Stimulated activated CD8-positive, alpha-beta memory T cell treated with anti-CD3 and anti-CD28 coated beads, Interleukin-12 subunit alpha, Interleukin-12 subunit beta, amount 100 ng/mL, for 4 hours (primary cell): ENCODE measurements around the gene SPEN.

ENCODE experiments used
- DNase-seq: peaks from one replicate; pipeline ENCODE4 v3.0.0-alpha.2; 2020; ENCODE audit warnings: low read depth

SPEN gene

DNA sequence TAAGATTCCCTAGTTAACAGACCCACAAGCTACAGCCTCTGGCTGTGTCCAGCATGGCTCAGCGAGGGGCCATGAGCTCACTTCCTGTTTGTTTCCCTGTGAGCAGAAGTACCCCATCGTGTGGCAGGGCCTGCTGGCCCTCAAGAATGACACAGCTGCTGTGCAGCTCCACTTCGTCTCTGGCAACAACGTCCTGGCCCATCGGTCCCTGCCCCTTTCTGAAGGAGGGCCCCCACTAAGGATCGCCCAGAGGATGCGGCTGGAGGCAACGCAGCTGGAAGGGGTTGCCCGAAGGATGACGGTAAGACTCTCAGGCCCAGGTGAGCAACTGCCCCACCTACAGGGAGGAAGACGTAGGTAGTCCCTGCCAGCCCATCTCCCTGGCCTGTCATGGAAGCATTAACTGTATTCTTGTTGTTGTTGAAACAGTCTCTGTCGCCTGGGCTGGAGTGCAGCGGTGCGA is 90.2 kb downstream of the SPEN start:
- no peak for DNase-seq

DNA sequence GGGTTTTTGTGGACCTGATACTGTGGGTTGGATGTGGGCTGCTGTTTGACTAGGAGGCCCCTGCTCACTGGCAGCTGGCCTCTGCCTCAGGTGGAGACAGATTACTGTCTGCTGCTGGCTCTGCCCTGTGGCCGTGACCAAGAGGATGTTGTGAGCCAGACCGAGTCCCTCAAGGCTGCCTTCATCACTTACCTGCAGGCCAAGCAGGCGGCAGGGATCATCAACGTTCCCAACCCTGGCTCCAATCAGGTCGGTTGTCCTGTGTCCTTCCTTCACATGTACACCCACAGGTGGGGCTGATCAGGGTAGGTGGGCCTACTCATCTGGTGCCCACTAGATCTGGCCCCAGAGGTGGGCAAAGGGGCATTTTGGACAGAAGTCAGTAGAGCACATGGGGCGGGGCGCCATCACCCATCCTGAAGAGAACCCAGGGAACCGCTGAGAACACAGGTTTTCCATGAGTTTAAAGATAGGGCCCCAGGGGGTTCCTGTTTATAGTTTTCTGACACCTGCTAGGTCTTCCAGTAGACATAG is 91.2 kb downstream of the SPEN start:
- no peak for DNase-seq

DNA sequence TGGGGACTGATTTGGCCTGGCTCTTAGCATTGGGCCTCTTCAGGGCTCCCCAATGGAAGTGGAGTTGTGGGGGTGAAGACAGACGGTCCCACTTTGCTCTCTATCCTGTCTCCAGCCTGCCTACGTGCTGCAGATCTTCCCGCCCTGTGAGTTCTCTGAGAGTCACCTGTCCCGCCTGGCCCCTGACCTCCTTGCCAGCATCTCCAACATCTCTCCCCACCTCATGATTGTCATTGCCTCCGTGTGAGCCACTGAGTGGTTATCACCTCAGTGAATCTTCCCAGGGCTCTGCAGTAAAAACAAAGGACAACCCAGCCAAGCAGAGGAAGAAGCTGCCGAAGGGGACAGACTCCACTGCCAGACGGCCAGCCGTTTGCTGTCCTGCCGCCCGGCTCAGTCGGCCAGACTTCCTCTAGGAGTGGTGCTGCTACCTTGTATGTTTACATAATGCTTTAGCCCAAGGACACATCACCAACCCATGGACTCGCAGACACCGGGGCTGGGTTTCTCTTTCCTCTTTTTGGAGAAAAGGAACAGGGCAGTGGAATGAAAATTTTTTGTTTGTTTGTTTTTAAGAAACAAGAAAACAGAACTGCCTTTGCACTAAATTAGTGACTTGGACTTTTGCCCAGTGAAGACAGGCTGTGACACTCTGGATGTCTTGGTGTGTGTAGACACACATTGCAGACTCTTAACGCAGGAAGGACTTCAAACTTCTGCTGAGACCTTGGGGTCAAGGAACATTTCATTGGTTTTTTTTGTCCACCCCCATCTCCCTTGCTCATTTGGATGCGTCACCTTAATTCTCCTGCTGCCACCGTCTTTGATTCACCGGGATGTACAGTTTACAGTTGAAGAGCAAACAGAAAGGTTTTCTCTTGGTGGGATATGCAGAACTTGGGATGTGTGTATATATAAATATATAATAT is 91.9 kb downstream of the SPEN start:
- DNase-seq, result no peak

DNA sequence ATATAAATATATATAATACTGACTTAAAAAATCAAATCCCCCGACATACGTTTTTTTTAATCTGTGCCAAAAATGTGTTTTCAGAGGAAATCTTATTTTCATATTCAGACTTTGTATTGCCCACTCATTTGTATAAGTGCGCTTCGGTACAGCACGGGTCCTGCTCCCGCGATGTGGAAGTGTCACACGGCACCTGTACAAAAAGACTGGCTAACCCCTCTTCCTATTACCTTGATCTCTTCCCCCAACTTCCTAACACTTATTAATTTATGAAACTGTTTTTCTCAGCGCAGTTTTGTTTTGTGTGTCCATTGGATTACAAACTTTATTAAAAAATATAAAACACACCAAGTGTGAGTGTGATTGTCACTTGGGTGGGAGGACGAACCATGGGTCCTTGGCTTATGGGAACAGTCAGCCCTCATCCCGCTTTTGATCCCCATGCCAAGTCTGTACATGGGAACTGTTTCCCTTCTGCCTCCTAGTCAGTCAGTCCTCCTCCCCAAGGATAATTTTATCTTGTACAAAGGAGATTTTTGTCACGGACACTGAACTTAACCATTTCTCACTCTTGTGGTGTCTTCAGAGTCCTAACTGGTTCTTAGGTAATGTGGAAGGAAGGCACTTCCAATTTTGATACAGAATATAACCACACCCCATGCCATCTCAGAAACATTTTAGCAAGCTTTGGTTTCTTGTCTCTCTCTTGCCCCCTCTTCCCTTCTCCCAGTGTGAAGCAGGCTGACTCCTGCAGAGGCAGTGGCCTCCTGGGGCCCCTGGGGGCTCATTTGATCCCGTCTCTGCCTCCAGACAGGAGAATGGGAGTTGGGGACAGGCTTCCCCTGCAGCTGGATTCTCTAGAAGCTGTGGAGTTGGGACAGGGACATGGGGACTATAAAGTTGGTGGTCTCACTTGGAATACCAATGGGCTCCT is 92.9 kb downstream of the SPEN start:
- DNase-seq, result no peak

DNA sequence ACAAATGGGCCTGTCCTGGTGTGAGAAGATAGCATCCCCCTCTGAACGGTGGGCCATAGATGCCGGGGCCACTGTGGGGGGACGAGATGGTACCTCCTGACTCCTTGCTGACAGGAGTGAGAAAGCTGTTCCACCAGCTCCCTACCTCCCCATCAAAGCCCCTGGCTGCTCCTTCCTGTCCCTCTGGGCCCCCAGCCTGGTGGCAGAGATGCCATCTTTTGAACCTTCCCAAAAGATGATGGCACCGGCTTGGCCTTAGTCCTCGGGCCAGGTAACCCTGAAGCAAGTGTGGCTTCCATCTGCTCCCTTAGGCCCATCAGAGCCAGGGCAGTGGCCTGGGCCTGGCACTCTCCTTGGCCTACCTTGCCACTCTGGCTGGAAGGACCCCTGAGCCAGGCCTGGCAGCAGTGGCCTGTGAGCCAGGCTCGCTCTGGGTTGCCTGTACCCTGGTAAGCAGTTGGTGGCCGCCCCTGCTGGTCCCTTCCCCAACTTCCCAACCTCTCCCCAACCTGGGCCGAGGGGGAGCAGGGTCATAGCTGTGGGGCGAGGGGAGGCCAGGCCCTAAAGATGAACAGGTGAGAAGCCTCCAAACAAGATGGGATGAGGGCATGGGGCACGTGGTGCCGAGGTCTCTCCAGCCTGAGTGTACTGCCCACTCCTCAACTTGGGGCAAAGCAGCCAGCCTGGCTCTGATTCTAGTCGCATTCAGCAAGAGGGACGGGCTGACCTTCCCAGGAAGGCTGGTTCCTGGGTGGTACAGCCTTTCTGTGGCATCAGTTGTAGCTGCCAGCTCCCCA is 93.7 kb downstream of the SPEN start:
- no peak for DNase-seq

DNA sequence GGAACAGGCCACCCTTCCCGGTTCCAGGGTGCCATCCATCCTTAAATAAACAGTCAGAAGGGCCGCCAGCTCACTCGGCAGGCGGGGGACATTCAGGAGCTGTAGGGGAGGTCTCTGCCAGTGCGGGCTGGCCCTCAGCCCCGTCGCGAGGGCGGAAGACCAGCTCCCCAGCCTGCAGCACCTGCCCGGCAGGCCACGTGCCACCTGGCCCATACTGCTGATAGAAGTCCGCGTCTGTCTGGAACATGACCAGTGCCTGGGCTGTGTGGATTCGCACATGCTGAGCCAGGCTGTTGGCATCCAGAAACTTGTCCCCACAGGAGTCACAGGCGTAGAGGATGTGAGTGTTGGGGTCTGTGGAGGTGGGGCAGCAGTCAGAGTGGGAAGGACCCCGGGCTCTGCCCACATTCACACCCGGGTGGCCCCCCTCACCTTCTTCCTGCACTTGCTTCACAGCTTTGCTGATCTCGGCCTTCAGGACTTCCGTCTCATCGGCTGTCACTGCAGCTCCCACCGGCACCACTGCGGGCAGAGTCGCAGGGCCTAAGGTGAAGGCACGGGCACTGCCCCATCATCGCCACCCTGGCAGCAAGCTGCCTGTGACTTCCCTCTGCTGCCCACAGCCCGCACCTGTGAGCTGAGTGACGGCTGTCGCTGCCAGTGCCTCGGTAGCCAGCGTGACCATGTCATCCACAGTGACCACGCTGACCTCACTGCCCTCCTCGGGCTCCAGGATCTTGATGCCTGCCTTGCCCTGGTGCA is 94.6 kb downstream of the SPEN start:
- no peak for DNase-seq

DNA sequence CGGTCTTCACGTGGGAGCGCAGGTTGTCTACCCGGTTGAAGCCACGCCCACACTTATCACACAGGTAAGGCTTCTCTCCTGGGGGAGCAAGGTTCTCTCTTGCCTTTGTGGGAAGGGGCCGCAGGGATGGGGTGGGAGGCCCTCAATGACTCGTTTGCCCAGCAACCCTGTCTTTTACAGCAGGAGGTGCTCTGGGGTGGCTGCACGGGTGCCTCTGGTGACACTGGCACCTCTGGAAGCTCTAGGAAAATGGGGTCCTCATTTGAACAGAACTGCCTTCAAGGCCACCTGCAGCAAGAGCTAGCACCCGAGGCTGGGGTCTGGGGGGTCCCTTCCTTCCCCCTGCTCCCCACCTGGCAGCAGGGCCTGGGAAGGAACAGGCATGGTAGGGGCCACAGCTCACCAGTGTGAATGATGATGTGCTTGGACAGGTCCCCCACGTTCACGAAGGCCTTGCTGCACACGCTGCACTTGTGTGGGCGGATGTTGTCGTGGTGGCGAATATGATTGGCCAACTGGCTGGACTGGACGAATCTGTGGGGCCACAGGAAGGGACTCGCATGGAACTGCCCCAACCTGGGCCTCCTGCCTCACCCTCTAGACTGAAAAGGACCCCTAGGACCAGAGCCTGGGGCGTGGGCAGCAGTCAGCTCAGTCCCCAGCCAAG is 95.3 kb downstream of the SPEN start:
- no peak for DNase-seq

DNA sequence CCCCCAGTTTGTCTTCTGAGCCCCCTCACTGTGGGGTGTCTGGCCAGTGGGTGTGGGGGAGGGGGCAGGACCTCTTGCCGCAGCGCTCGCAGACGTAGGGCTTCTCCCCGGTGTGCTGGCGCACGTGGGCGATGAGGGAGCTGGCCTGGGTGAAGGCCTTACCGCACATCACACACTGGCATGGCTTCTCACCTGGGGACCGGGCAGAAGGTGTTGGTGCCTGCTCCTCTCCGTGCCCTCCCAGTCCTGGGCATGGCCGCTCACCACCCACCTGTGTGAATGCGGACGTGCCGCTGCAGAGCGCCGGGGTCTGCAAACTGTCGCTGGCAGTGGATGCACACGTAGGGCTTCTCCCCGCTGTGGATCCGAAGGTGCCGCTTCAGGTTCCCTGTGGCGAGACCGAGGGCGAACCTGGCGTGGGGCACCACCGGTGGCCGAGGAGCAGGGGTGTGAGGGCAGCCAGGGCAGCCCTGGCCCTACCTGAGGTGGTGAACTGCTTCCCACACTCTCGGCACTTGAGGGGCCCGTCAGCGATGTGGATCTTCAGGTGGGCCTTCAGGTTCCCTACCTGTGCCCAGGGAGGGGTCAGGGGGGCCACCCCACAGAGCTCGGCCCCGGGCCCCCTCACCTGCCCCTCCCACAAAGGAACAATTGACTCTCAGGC is 96.0 kb downstream of the SPEN start:
- DNase-seq, result no peak

DNA sequence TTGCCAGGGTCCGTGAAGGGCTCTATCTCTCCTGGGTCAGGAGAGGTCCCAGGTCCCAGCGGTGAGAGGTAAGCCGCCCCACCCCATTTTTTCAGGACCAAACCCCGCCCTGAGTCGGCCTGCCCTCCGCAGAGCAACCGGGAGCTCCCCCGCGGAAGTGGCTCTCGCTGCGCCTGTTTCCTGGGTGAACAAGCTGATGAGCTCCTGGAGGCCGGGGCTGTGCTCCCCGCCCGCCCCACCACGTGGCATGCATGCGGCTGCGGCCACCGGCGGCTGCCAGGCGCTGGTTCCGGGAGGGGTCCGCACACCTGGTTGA is 96.4 kb downstream of the SPEN start:
- no peak for DNase-seq

DNA sequence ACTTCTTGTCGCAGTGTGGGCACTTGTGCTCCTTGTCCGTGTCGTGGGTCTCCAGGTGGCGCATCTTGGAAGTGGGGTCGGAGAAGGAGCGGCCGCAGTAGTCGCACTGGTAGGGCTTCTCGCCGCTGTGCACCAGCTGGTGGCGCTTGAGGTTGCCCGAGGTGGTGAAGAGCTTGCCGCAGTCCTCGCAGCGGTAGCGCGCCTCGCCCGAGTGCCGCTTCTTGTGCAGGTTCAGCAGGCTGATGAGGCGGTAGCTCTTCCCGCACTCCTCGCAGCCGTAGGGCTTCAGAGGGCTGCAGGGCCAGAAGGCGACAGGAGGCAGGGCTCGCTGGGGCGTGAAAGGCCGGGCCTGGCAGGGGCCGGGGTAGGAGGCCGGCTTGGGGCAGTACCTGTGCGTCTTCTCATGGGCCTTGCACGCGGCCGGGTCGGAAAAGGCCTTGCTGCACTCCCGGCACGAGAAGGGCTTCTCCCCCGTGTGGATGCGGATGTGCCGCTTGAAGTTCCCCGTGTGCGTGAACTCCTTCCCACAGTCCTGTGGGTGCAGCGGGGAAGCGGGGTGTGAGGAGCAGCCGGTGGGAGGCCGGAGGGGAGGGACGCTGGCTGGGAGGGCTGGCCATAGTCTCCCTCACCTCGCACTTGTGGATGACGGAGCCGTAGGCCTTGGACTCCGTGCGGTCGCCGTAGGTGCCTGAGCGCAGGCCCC is 97.0 kb downstream of the SPEN start:
- DNase-seq, result no peak

DNA sequence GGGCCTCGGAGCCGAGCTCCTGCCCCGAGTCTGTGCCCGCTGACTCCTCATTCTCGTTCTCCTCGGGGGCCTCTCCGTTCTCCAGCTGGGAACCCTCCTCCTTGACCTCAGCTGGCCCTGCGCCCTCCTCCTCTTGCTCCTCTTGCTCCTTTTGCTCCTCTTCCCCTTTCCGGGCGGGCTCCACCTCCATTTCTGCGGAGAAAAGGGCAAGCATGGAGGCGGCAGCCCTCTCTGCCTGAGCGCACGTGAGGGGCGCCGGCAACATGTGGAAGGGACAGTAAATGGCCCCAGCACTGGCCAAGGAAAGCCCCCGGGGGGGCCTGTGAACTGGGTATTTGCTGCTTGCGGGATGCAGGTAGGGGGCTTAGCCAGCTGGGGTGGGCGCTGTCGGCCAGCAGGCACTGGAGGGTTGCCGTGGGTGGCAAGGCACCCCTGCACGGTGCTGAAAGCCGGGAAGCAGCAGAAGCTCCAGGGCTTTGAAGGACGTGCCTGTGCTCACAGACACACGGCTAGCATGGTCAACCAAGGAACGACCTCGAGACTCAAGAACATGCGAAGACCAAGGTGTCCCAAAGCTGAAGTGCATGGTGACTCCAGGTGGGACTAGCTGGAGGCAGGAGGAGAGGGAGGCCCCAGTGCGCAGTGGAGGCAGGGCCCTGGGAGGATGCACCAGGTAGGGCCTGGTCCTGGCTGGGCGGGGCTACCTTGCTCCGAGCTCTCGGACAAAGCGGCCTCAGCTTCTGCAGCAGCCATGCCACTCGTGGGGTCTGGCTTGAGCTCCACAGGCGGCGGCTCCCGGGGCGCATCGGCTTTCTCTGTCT is 97.7 kb downstream of the SPEN start:
- DNase-seq, result no peak

DNA sequence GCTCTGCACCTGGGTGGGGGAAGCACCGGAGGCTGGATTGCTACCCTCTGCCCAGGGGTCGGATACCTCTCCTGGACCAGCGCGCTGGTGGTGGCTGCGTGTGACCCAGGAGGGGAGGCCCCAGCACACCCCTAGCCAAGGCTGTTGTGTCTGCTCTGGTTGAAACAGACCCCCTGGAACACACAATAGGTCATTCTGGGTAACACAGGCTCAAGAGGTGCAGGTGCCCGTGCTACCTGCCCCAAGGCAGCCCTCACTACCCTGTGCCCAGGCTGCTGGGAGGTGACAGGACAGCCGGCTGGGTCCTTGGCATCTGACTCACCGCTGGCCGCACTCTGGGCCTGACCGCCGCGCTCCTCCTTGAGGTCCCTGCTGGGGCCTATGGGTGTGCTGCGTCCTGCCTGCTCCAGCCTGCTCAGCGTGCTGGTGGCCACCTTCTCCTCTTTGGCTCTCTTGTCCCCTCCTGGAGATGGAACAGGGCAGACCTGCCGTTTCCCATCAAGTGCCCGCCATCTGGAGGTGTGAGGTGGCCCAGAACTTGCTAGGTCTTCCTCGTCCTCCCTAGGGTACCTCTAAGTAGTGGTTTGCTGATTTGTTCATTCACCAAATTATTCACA is 98.4 kb downstream of the SPEN start:
- DNase-seq, result no peak

DNA sequence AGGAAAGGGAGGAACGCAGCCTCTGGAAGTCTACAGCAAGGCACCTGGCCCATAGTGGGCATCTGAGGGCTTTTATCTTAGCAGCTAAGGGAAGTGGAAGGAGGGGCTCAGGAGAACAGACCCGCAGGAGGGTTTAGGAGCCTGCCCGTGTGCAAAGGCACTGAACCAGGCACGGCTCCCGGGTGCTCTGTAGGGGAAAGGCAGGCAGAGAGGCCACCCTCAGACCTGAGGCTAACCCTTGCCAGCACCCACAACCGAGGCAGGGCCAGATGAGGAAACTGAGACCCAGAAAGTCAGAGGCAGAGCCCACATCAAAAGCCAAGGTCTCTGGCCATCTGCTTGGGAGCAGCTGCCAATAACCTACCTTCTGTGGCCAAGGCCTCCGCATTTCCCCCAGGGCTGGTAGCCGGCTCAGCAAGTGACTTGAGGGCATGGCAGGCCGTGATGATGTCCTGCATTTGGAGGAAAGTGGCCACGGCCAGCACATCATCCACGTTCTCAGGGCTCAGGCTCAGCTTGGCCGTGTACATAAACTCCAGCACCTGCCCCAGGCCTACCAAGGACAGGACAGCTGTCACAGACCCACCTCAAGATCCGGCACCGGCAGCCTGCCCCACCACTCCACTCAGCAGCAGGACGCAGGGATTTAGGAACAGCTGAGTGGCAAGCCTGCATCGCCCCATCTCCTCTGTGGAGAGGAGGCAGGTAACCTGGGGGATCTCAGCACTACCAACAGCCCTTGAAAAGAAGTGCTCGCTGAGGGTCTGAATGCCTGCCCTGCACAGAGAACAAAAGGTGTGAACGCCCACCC is 99.3 kb downstream of the SPEN start:
- no peak for DNase-seq

DNA sequence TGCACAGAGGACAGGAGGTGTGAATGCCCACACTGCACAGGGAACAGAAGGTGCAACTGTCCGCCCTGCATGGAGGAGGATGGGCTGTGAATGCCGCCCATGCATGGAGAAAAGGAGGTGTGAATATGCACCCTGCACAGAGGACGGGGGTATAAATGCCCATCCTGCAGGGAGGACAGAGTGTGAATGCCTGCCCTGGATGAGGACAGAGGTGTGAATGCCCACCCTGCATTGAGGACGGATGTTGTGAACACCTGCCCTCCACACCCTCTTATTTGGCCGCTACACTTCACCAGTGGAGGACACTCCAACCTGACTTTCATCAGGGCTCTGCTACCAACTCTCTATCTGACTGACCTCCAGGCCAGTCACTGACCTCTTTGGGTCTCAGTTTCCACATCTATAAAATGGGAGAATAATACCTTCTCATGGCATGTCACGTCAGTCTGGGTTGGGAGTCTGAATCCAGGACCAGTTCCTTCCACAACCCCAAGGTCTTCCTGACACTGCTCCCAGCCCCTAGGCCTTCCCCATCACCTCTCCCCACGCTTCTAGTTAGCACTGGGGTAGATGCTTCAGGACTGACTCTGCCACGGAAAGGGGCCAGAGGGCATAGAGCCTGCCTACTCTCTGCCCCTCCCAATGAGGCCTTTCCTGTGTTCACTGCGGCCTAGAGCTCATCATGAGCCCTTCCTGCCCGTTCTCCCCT is 100.0 kb downstream of the SPEN start:
- no peak for DNase-seq

DNA sequence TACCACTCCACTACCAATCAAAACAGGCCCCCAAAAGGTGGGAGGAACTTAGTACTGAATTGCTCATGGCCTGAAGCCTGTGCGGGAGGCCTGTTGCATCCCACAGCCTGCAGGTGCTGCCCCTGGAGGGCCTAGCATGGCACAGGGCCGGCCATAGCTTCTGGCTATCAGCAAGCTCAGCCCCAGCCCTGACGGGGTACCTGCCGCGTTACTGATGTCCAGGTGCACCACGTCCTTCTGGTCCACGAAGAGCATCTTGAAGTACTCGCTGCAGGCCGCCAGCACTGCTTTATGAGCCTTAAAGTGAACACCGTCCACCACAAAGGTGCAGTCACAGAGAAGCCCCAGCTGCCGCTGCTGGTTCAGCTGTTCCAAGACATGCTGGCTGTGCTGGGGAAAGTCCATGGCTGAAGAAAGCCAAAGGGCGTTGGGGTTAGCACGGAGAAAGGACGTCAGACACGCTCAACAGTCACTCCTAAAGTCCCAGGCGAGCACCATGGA is 100.6 kb downstream of the SPEN start:
- DNase-seq, result no peak
